IPS DF 6.9 (cell line): ENCODE data around the gene TM6SF1.
"Not testable (repeated sequence)": the region's sequence is repeated elsewhere in the genome, so short reads cannot be mapped to it uniquely, and the experiment has no call there.

Experiments
- DNase-seq: peaks from one replicate; pipeline ENCODE4 v3.0.0-alpha.2; 2013; ENCODE audit warnings: low read depth, low spot score
- H3K27ac ChIP-seq: one replicate; pipeline ENCODE4 v1.5.1; 2013; ENCODE audit warnings: low read length, control low read depth
- H3K27me3 ChIP-seq: 2 replicates; pipeline ENCODE4 v1.6.1; 2013; ENCODE audit warnings: mild to moderate bottlenecking, low read length; ENCODE audit not compliant: control insufficient read depth, insufficient read depth
- H3K36me3 ChIP-seq: 2 replicates; pipeline ENCODE4 v1.6.1; 2013; ENCODE audit warnings: low read length; ENCODE audit not compliant: control insufficient read depth, insufficient read depth
- H3K4me1 ChIP-seq: 2 replicates; pipeline ENCODE4 v1.6.1; 2013; ENCODE audit warnings: low read length; ENCODE audit not compliant: control insufficient read depth, insufficient read depth
- H3K4me3 ChIP-seq: 2 replicates; pipeline ENCODE4 v1.5.1; 2013; ENCODE audit warnings: mild to moderate bottlenecking, low read length
- H3K9me3 ChIP-seq: 2 replicates; pipeline ENCODE4 v1.6.1; 2013; ENCODE audit warnings: low read length, inconsistent platforms; ENCODE audit not compliant: control insufficient read depth, insufficient read depth
- WGBS: extraction: QIAGEN DNeasy Blood & Tissue Kit; methylation state at CpG from one replicate; pipeline ENCODE4 v1.1.7; 2013; ENCODE audit warnings: mixed read lengths, missing lambda C conversion rate; ENCODE audit not compliant: insufficient read length, insufficient coverage; 5-methylcytosine and 5-hydroxymethylcytosine counted together

The TM6SF1 gene

GRCh38 chr15:83067638-83067962 is 39.8 kb upstream of the TM6SF1 start:
- no peak for DNase-seq
- H3K9me3 ChIP-seq: no peaks in the 10 kb centered on the region
- H3K27ac ChIP-seq: no peak overlapping the region
- H3K36me3 ChIP-seq: no peaks in the 10 kb centered on the region
- no CpG with 5 or more reads among the region's 12 CpGs for WGBS
- H3K4me1 ChIP-seq: peaks cover 2% of the 10 kb centered on the region; the same call in 1 of the 2 replicates
- peak overlapping the region; percentile 89; the same call in 1 of the 2 replicates for H3K4me3 ChIP-seq
- no peaks in the 10 kb centered on the region for H3K27me3 ChIP-seq

GRCh38 chr15:83068054-83068453 is 39.4 kb upstream of the TM6SF1 start:
- Histone ChIP-seq H3K9me3 (no peaks in the 10 kb centered on the region), H3K36me3 (no peaks in the 10 kb centered on the region), H3K27ac (no peak overlapping the region), H3K4me3 (no peak overlapping the region), H3K27me3 (no peaks in the 10 kb centered on the region), H3K4me1 (peaks cover 2% of the 10 kb centered on the region; the same call in 1 of the 2 replicates)
- no peak for DNase-seq
- no CpG with 5 or more reads among the region's 6 CpGs for WGBS

GRCh38 chr15:83069211-83069642 is 38.2 kb upstream of the TM6SF1 start:
- not testable (repeated sequence) for H3K36me3 ChIP-seq, H3K9me3 ChIP-seq, H3K27ac ChIP-seq, H3K4me1 ChIP-seq, H3K4me3 ChIP-seq, H3K27me3 ChIP-seq, DNase-seq
- WGBS: no CpG with 5 or more reads among the region's 6 CpGs

- H3K27me3 ChIP-seq: no peaks in the 10 kb centered on the region
- no peaks in the 10 kb centered on the region for H3K4me1 ChIP-seq
- no peak overlapping the region for H3K27ac ChIP-seq
- H3K36me3 ChIP-seq: no peaks in the 10 kb centered on the region
- H3K9me3 ChIP-seq: no peaks in the 10 kb centered on the region
- H3K4me3 ChIP-seq: no peak overlapping the region
- no CpG with 5 or more reads among the region's 5 CpGs for WGBS
- no peak for DNase-seq
Observed at GRCh38 chr15:83077491-83078230, 29.8 kb upstream of the TM6SF1 start.

GRCh38 chr15:83078712-83079111 is 28.7 kb upstream of the TM6SF1 start:
- Histone ChIP-seq H3K27me3 (no peaks in the 10 kb centered on the region), H3K9me3 (no peaks in the 10 kb centered on the region), H3K36me3 (no peaks in the 10 kb centered on the region), H3K4me1 (no peaks in the 10 kb centered on the region), H3K27ac (no peak overlapping the region), H3K4me3 (no peak overlapping the region)
- WGBS: no CpG with 5 or more reads among the region's 7 CpGs
- DNase-seq: no peak

- no CpG with 5 or more reads among the region's 5 CpGs for WGBS
- DNase-seq: no peak
- Histone ChIP-seq H3K4me1 (no peaks in the 10 kb centered on the region), H3K27me3 (no peaks in the 10 kb centered on the region), H3K27ac (no peak overlapping the region), H3K36me3 (no peaks in the 10 kb centered on the region), H3K4me3 (no peak overlapping the region), H3K9me3 (no peaks in the 10 kb centered on the region)
Observed at GRCh38 chr15:83081256-83082014, 26.0 kb upstream of the TM6SF1 start.

GRCh38 chr15:83082730-83083386 is 24.6 kb upstream of the TM6SF1 start:
- no peak for DNase-seq
- Histone ChIP-seq H3K9me3 (no peaks in the 10 kb centered on the region), H3K4me3 (no peak overlapping the region), H3K4me1 (no peaks in the 10 kb centered on the region), H3K36me3 (no peaks in the 10 kb centered on the region), H3K27me3 (no peaks in the 10 kb centered on the region), H3K27ac (no peak overlapping the region)
- no CpG with 5 or more reads among the region's 5 CpGs for WGBS

- not testable (repeated sequence) for H3K36me3 ChIP-seq, H3K27me3 ChIP-seq, DNase-seq, H3K4me3 ChIP-seq, H3K9me3 ChIP-seq, H3K27ac ChIP-seq, H3K4me1 ChIP-seq
- WGBS: no CpG with 5 or more reads among the region's 3 CpGs
Observed at GRCh38 chr15:83085461-83085860, 22.0 kb upstream of the TM6SF1 start.

GRCh38 chr15:83085864-83086552 is 21.4 kb upstream of the TM6SF1 start:
- no CpG with 5 or more reads among the region's 8 CpGs for WGBS
- H3K4me1 ChIP-seq, DNase-seq, H3K4me3 ChIP-seq, H3K27me3 ChIP-seq, H3K36me3 ChIP-seq, H3K9me3 ChIP-seq, H3K27ac ChIP-seq: not testable (repeated sequence)

- H3K36me3 ChIP-seq: no peaks in the 10 kb centered on the region
- no peaks in the 10 kb centered on the region for H3K27me3 ChIP-seq
- no peak overlapping the region for H3K27ac ChIP-seq
- H3K9me3 ChIP-seq: no peaks in the 10 kb centered on the region
- no peaks in the 10 kb centered on the region for H3K4me1 ChIP-seq
- no CpG with 5 or more reads among the region's 2 CpGs for WGBS
- no peak overlapping the region for H3K4me3 ChIP-seq
- DNase-seq: no peak
Observed at GRCh38 chr15:83087576-83087975, 19.9 kb upstream of the TM6SF1 start.
